ENCODE data around the gene SPCS1. TPM values are rescaled to one million over a fixed set of nuclear protein-coding genes. Genes with fewer than 3 reads are reported as not detected.
A peak's percentile ranks its signal among the peaks of the same experiment; 100 is the strongest.

SPCS1 gene
- total and polyA plus RNA-seq, 7 donors = 55.7 to 133 (median 85.6) TPM

- DNase-seq = no peak
Observed at GRCh38 chr3:52693071-52693470, 12.8 kb upstream of the SPCS1 start.

GRCh38 chr3:52694528-52695189, 11.2 kb upstream of the SPCS1 start:
- 52 to 75% (median 54%) methylated on average over 7 of the region's 7 CpGs for WGBS, 3 donors
- ATAC-seq = peak in 1 of 4 donors; percentile 45
- no peak overlapping the region for H3K4me3 ChIP-seq
- no peak overlapping the region for H3K27ac ChIP-seq
- H3K27me3 ChIP-seq (ENCODE audit: insufficient read depth in 3 of 3, low read length in 2 of 3) = no peaks in the 10 kb centered on the region
- no peaks in the 10 kb centered on the region for H3K9me3 ChIP-seq
- DNase-seq = no peak
- intact Hi-C loops (cut with DNase I) = no loop called here
- TF ChIP-seq CTCF (IDR thresholded peaks at IDR 0.05) = no peak
- H3K36me3 ChIP-seq (ENCODE audit: insufficient read depth in 1 of 2, low read depth in 1 of 2) = peaks cover 44 to 100% of the 10 kb centered on the region in 2 donors
- H3K4me1 ChIP-seq = no peaks in the 10 kb centered on the region

More at GRCh38 chr3:52693071-52693470, 12.8 kb upstream of the SPCS1 start:
- H3K36me3 ChIP-seq (ENCODE audit: insufficient read depth in 1 of 2, low read depth in 1 of 2) = peaks cover 57 to 100% of the 10 kb centered on the region in 2 donors
- no peak overlapping the region for H3K27ac ChIP-seq
- no peak overlapping the region for H3K4me3 ChIP-seq
- H3K4me1 ChIP-seq = no peaks in the 10 kb centered on the region
- no peaks in the 10 kb centered on the region for H3K27me3 ChIP-seq (ENCODE audit: insufficient read depth in 3 of 3, low read length in 2 of 3)
- intact Hi-C loops (cut with DNase I) = no loop called here
- TF ChIP-seq CTCF (IDR thresholded peaks at IDR 0.05) = no peak
- no peaks in the 10 kb centered on the region for H3K9me3 ChIP-seq
- ATAC-seq = no peak

DNA sequence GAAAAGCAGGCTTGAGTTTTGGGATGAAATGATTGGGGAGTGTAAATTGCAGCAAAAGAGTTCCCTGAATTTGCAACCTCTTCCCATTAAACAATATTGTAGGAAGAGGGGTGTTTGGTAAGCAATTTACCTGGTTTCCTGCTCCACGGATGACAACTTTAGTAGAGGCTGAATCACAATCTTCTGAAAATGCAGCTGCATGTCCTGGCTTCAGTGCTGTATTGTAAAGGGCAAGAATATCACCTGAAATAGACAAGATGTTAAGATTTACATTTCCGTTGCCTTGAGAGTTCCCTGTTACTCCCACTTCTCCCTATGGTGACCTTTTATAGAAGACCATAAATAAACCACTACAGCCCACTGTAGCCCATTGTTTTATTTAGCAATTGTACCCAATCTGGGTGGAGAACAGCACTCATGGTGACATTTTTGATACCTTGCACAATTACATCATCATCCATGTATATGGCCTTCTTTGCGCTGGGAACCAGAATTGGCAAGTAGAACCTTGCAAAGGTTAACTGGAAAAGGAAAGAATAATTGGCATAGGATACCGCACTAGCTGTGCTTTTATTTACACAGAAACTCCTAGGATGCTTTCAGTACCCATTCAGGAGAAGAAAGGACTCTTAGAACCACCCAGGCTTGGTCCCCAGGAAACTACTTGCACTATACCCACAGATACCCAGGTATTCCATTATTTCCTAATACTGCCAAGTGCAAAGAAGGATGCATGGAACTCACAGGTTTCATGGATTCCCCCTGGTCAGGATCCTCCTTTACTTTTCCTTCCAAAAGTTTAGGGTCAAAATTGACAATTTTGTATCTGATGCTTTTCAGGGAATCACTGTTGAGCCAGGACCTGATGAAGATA, 9.9 kb upstream of the SPCS1 start:
- no peaks in the 10 kb centered on the region for H3K27me3 ChIP-seq (ENCODE audit: insufficient read depth in 3 of 3, low read length in 2 of 3)
- H3K4me3 ChIP-seq = no peak overlapping the region
- no peaks in the 10 kb centered on the region for H3K9me3 ChIP-seq
- WGBS, 3 donors = 84% methylated on average over 4 of the region's 4 CpGs
- intact Hi-C loops (cut with DNase I) = no loop called here
- ATAC-seq (no peak), DNase-seq (no peak)
- H3K36me3 ChIP-seq (ENCODE audit: insufficient read depth in 1 of 2, low read depth in 1 of 2) = peaks cover 37 to 92% of the 10 kb centered on the region in 2 donors
- TF ChIP-seq CTCF (IDR thresholded peaks at IDR 0.05) = no peak
- no peak overlapping the region for H3K27ac ChIP-seq
- H3K4me1 ChIP-seq = no peaks in the 10 kb centered on the region

- intact Hi-C loops (cut with DNase I) = no loop called here
- Histone ChIP-seq H3K36me3 (ENCODE audit: insufficient read depth in 1 of 2, low read depth in 1 of 2) (peaks cover 36 to 82% of the 10 kb centered on the region in 2 donors), H3K27ac (no peak overlapping the region), H3K9me3 (no peaks in the 10 kb centered on the region), H3K4me3 (no peak overlapping the region), H3K27me3 (ENCODE audit: insufficient read depth in 3 of 3, low read length in 2 of 3) (no peaks in the 10 kb centered on the region), H3K4me1 (no peaks in the 10 kb centered on the region)
- ATAC-seq (no peak), DNase-seq (no peak)
- TF ChIP-seq CTCF (IDR thresholded peaks at IDR 0.05) = no peak
- 78 to 87% (median 82%) methylated on average over 2 of the region's 2 CpGs for WGBS, 3 donors
Observed at GRCh38 chr3:52696830-52697631, 8.9 kb upstream of the SPCS1 start.
